ENCODE measurements around the gene SLC37A1.

The SLC37A1 gene

GRCh38 chr21:42562816-42563215 lies 49.2 kb downstream of the SLC37A1 start:
- no peak for DNase-seq (ENCODE audit: low read depth)

DNA sequence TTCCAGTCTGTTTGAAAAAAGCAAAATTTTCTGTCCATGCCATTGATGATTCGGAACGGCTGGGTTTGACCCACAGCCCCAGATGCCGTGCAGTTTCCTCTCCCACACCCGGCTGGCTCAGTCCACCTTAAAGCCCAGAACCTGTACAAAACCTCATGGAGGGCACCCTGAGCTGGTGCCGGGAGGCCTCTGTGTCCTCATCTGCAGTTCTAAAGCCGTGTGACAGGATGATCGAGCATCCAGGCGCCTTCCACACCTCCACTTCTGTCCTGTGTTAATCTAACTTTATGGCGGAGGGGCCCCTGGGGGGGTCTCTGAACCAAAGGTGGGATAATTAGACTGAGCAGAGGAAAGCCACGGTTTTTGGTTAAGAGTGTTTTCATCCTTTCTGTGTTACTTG lies 49.6 kb downstream of the SLC37A1 start:
- no peak for DNase-seq (ENCODE audit: low read depth)

- no peak for DNase-seq (ENCODE audit: low read depth)
Observed at GRCh38 chr21:42563686-42564085, 50.0 kb downstream of the SLC37A1 start.

GRCh38 chr21:42564561-42564971 lies 50.9 kb downstream of the SLC37A1 start:
- no peak for DNase-seq (ENCODE audit: low read depth)

GRCh38 chr21:42565206-42565810 lies 51.7 kb downstream of the SLC37A1 start:
- no peak for DNase-seq (ENCODE audit: low read depth)

GRCh38 chr21:42565886-42566523 lies 52.4 kb downstream of the SLC37A1 start:
- DNase-seq (ENCODE audit: low read depth): no peak

GRCh38 chr21:42566524-42567213 lies 53.0 kb downstream of the SLC37A1 start:
- no peak for DNase-seq (ENCODE audit: low read depth)

DNA sequence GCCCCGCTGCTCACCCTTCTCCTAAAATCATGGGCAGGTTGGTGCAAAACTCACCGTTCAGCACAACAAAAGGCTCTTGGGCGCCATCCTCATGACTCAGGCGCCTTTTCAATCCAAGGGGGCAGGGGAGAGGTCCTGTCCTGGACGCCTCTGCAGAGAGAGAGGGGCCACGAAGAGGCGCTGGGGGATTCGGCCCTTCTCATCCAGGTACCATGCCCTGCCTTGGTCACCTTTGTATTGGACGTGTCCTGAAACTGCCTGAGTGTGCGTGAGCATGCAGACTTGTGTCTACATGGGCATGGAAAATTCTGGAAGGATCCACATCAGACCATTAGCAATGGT lies 53.5 kb downstream of the SLC37A1 start:
- DNase-seq (ENCODE audit: low read depth): no peak

GRCh38 chr21:42567861-42568260 lies 54.2 kb downstream of the SLC37A1 start:
- DNase-seq (ENCODE audit: low read depth): no peak

DNA sequence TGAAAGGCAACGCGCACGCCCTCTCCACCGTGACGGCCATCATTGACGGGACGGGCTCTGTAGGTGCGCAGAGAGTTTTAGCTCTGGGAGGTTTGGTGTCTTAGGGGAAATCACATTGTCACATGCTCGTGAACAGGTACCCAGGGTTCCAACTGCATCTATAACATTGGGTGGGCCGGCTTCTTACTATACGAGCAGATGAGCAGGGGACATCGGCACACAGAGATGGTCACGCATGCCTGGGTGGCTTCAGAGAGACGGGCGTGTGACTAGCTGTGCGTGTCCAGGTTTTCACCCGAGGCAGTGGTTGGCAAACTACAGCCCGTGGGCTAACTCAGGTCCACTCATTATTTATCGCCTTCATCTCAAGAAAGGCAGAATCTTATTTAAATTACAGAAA lies 54.7 kb downstream of the SLC37A1 start:
- DNase-seq (ENCODE audit: low read depth): no peak

DNA sequence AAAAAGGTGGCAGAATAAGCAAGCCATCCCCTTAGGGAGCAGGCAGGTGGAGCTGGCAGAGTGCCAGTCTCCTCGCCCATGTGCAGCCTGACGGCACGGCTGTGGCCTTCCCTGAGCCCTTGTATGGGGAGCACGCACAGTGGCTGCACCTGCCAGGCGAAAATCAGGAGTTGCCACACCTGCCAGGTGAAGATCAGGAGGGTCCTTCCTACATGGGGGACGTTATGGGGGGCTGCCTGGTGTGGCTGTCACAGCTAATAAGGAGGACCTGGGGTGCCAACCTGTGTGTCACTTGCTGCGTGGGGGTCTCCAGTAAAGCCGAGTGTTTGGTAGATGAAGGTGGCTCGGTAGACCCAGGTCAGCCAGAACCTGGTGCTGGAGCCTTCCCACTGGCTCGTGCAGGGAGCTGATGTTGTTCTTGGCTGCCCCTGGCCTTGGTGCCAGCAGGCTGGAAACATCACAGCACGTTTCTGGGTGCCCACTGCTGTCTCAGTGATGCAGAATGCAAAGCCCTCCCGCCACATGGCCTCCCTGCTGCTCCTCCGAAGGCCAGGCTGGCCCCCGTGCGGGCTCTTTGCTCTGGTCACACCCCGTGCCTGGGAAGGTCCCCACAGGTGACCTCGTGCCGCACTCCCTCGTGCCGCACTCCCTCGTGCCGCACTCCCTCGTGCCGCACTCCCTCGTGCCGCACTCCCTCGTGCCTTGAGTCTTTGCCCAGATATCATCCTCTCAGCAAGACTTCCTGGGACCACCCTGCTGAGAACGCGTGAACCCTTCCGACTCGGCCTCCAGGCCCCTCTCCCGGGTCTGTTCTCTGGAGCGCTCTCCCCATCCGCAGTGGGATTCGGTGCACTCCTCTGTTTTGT lies 55.4 kb downstream of the SLC37A1 start:
- no peak for DNase-seq (ENCODE audit: low read depth)

GRCh38 chr21:42569732-42570301 lies 56.2 kb downstream of the SLC37A1 start:
- no peak for DNase-seq (ENCODE audit: low read depth)

- DNase-seq (ENCODE audit: low read depth): no peak
Observed at GRCh38 chr21:42570362-42570761, 56.7 kb downstream of the SLC37A1 start.

DNA sequence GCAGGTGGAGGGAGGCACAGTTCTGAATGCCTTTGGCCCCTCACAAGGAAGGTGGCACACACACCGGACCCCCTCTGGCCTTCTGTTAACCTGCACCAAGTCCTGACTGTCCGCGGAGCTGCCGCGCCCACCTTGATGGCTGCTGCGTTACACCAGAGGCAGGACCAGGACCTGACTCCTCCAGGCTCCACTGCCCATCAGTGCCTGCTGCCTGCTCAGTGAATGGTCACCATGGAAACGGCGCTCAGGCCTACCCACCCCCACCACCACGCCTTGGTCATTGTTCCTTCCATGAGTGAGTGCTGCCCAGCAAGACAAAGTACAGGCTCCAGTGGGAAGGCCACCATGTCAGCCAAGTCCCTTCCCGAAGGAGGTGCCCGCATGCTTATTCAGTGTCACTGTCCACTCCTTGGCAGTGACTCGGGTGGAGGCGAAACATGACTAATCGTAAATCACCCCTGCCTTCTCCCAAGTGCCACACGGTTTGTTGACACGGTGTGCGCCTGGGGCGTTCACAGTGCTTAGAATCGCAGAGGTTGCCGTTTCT lies 57.3 kb downstream of the SLC37A1 start:
- DNase-seq (ENCODE audit: low read depth): no peak

DNA sequence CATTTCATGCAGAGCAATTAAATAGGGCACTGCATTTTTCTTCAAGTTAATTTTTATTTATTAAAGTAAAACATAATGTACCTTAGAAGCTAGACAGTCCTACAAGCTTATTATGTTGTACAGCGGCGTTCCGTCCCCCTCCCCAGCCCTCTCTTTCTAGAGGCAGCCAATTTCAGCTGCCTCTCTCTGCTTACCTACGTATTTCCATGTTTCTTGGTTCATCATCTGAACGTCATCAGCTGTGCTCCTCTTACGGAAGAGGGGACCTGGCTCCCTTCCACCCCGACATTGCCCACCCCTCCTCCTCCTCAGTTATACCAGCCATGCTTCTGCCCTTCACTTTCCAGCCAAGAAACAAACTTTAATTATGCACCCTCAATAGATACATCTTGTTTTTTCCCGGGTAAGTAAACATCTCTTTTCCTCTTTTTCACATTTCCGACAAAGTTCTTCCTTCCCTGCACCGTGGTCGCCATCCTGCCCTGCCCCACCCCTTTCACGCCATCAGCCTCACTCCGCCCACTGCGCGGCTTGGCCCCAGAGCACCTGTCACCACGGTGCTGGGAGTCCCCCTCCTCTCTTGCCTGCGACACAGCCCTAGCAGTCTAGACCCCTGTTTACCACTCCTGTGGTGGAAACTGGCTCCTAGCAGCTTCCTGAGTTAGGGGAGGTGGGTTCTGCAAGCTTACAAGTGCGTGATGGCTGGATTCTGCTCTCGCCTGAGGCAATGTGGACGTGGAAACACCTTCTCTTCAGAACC lies 57.9 kb downstream of the SLC37A1 start:
- no peak for DNase-seq (ENCODE audit: low read depth)

- no peak for DNase-seq (ENCODE audit: low read depth)
Observed at GRCh38 chr21:42572906-42573495, 59.3 kb downstream of the SLC37A1 start.

DNA sequence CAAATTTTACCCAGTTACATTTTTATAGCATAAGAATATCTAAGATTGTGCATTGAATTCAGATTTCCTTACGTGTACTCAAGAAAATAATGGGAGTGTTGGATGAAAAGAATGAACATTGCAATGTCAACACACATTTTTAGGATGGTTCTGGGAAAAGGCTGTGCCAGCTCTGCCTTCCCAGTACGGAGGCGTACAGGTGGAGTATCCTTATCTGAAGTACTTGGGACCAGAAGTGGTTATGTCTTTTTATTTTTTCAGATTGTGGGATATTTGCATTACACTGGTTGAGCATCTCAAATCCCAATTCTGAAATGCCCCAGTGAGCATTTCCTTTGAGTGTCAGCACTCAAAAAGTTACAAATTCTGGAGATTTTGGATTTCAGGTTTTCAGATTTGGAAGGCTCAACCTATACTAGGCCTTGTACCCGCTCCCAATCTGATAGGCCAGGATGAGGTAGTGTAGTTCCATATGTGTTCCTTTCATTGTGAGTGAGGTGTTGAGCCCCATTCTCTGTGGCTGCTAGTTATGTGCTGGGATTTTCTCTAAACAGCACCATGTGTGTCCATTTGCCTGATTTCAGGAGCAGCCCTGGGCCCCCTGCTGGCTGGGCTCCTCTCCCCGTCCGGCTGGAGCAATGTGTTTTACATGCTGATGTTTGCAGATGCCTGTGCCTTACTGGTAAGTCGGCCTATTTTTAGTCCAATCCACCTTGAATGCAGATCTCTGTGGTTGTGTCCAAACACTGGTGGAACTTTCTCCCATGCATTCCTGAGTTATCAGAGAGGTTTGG lies 60.8 kb downstream of the SLC37A1 start:
- DNase-seq (ENCODE audit: low read depth): peak; percentile 45

DNA sequence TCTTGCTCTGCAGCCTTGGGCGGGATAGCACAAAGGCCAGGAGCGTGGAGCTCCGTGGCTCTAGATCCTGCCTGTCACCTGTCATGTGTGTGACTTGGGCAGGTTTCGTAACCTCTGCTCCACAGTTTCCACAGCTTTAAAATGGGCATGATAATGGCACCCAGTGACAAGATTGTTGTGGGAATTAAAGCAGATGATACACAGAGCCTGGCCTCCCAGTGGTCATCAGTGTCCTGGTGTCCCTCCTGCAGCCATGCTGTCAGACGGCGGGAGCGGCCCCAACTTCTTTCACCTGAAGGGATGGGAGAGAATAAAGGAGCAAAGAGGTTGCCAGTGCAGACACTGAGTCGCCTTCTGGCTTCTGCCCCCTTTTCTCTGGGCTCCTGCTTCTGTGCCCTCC lies 61.5 kb downstream of the SLC37A1 start:
- DNase-seq (ENCODE audit: low read depth): no peak

DNA sequence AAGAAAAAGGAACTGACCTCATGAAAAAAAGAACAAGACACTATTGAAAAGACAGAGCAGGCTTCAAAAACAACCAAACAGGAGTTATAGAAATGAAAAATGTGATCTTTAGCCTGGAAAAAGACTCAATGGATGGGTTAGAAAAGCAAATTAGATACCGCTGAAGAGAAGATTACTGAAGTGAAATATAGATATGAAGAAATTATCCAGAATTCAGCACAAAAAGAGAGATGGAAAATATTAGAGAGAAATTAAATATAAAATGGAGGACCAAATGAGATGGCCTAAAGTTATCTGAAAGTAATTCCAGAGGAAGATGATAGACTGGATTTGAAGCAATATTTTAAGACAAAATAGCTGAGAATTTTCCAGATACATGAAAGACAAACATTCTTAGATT lies 63.0 kb downstream of the SLC37A1 start:
- DNase-seq (ENCODE audit: low read depth): no peak

DNA sequence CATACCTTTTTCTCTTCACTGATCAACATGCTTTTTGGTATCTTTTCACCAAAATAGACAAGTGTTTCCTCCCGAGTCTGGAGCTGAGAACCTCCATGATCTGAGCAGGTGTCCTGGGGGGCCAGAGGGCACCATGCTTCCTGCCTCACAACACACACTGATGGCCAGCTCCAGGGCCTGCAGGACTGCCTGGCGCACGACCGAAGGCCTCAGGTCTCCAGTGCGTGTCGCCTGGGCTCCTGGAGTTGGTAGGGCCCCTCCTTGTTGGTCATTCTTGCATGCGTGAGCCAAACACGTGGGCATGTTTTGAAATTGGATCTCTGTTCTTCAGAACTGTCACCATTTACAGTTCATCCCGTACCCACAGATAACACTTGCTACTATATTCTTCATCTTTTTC lies 64.4 kb downstream of the SLC37A1 start:
- DNase-seq (ENCODE audit: low read depth): no peak

Data from iris pigment epithelial cell (primary cell).